OCI-LY3 (cell line): ENCODE results near the gene AZGP1.
"Not testable (repeated sequence)": the region's sequence is repeated elsewhere in the genome, so short reads cannot be mapped to it uniquely, and the experiment has no call there.

Experiments
- CTCF ChIP-seq: fragments of 200-600, 300-600 bp; sonication (generic); IDR thresholded peaks from 2 replicates; pipeline ENCODE4 v1.5.1; 2014; ENCODE audit warnings: antibody characterized with exemption, low read length, low read depth
- EZH2phosphoT487 ChIP-seq: fragments of 200-600 bp; shearing (Covaris generic); IDR thresholded peaks from 2 replicates; pipeline ENCODE4 v1.6.1; 2018; ENCODE audit warnings: antibody characterized with exemption, mixed run types, low read depth

GRCh38 chr7:99950819-99951218, 25.0 kb downstream of the AZGP1 start:
- TF ChIP-seq CTCF, EZH2phosphoT487: not testable (repeated sequence)
